Effector memory CD4-positive, alpha-beta T cell (primary cell): Measurements from ENCODE around the gene CRYL1.

Experiments used
- DNase-seq, 3 donors: peaks; one replicate each; pipeline ENCODE4 v3.0.0-alpha.2; 2020
- H3K27ac ChIP-seq: 2 replicates; pipeline ENCODE4 v1.7.0; 2013; ENCODE audit warnings: mild to moderate bottlenecking, low read length, moderate library complexity; ENCODE audit not compliant: insufficient read depth, poor library complexity, severe bottlenecking
- H3K27me3 ChIP-seq: replicated peaks from 2 replicates; pipeline ENCODE4 v1.7.0; 2013; ENCODE audit warnings: mild to moderate bottlenecking, low read length; ENCODE audit not compliant: insufficient read depth, control insufficient read depth, poor library complexity, severe bottlenecking
- H3K36me3 ChIP-seq: 2 replicates; pipeline ENCODE4 v1.7.0; 2013; ENCODE audit warnings: mild to moderate bottlenecking, low read length, moderate library complexity; ENCODE audit not compliant: control insufficient read depth, insufficient read depth
- H3K4me1 ChIP-seq: 2 replicates; pipeline ENCODE4 v1.7.0; 2013; ENCODE audit warnings: low read length, mild to moderate bottlenecking; ENCODE audit not compliant: control insufficient read depth, insufficient read depth, poor library complexity, severe bottlenecking
- H3K4me3 ChIP-seq: 2 replicates; pipeline ENCODE4 v1.7.0; 2013; ENCODE audit warnings: low read length, low read depth, mild to moderate bottlenecking; ENCODE audit not compliant: insufficient read depth, poor library complexity, severe bottlenecking
- H3K9me3 ChIP-seq: 2 replicates; pipeline ENCODE4 v1.7.0; 2013; ENCODE audit warnings: mild to moderate bottlenecking, low read length, moderate library complexity; ENCODE audit not compliant: control insufficient read depth

The CRYL1 gene

DNA sequence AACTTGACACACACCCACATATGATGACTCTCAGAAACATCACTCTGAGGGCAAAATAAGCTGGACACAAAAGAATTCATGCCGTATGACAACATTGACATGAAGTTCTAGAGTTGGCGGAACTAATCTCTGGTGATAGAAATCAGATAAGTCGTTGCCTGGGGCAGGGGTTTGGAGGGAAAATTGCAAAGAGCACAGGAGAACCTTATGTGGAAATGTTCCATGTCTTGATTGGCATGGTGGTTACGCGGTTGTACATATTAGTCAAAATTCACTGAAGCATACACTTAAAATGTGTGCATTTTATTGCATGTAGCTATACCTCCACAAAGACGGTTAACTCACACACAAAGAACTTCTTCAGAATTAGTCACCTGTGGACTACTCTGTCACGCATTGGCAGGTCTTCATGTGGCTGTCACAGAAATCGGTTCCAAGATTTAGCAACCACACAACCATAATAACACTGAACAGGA lies 155.7 kb downstream of the CRYL1 start:
- Histone ChIP-seq H3K27ac (no peak overlapping the region), H3K4me3 (no peak overlapping the region), H3K9me3 (no peaks in the 10 kb centered on the region), H3K36me3 (no peaks in the 10 kb centered on the region), H3K4me1 (no peaks in the 10 kb centered on the region), H3K27me3 (no peaks in the 10 kb centered on the region)
- DNase-seq, result no peak

- H3K4me1 ChIP-seq, result no peaks in the 10 kb centered on the region
- no peaks in the 10 kb centered on the region for H3K27me3 ChIP-seq
- H3K36me3 ChIP-seq, result no peaks in the 10 kb centered on the region
- no peak for DNase-seq
- no peaks in the 10 kb centered on the region for H3K9me3 ChIP-seq
- H3K4me3 ChIP-seq, result no peak overlapping the region
- H3K27ac ChIP-seq, result no peak overlapping the region
Observed at GRCh38 chr13:20366056-20366455, 159.6 kb downstream of the CRYL1 start.

- H3K9me3 ChIP-seq, result no peaks in the 10 kb centered on the region
- H3K27ac ChIP-seq, result no peak overlapping the region
- no peak for DNase-seq
- H3K27me3 ChIP-seq, result no peaks in the 10 kb centered on the region
- no peaks in the 10 kb centered on the region for H3K36me3 ChIP-seq
- no peak overlapping the region for H3K4me3 ChIP-seq
- H3K4me1 ChIP-seq, result no peaks in the 10 kb centered on the region
Observed at GRCh38 chr13:20363603-20364002, 162.1 kb downstream of the CRYL1 start.

DNA sequence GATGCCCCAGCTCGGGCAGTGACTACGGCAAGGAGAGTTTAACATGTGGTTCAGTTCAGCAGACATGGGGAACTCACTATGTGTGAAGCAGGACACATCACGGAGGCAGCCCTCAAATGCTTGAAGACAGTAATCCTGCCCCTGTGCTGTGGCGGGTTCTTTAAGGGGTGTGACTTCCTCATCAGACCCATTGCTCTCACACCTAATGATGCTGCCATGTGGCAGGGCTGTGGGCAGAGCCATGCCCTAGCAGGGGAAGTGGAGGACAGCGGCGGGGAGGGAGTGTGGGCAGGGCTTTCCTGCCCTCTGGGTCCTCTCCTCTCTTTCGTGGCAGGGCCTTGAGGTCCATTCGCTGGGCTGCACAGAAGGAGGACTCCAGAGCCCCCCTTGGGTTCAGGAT lies 162.5 kb downstream of the CRYL1 start:
- H3K36me3 ChIP-seq, result no peaks in the 10 kb centered on the region
- no peak for DNase-seq
- no peak overlapping the region for H3K27ac ChIP-seq
- H3K9me3 ChIP-seq, result no peaks in the 10 kb centered on the region
- no peak overlapping the region for H3K4me3 ChIP-seq
- H3K27me3 ChIP-seq, result no peaks in the 10 kb centered on the region
- H3K4me1 ChIP-seq, result no peaks in the 10 kb centered on the region

DNA sequence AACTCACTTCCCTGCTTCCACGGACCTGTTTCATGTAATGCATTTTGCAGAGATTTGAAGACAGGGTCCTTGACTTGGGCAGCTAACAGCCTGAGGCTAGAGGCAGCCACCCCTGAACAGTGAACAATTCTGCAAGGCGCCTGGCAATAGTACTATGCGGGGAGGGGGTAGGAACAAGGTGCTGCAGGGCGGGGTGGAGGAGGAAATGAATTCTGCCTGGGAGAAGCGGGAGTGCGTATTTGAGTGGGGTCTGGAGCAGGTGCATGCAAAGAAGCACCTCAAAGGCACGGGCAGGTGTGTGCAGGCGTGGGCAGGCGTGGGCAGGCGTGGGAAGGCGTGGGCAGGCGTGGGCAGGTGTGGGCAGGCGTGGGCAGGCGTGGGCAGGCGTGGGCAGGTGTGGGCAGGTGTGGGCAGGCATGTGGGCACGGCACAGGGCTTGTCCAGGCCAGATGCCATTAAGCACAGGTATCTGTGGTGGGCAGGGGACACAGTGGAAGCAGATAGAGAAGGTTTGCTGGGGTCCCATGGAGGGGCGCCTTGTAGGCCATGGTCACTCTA lies 163.1 kb downstream of the CRYL1 start:
- H3K4me3 ChIP-seq, result no peak overlapping the region
- H3K36me3 ChIP-seq, result no peaks in the 10 kb centered on the region
- H3K27me3 ChIP-seq, result no peaks in the 10 kb centered on the region
- H3K9me3 ChIP-seq, result no peaks in the 10 kb centered on the region
- H3K4me1 ChIP-seq, result no peaks in the 10 kb centered on the region
- no peak overlapping the region for H3K27ac ChIP-seq
- DNase-seq, result no peak

DNA sequence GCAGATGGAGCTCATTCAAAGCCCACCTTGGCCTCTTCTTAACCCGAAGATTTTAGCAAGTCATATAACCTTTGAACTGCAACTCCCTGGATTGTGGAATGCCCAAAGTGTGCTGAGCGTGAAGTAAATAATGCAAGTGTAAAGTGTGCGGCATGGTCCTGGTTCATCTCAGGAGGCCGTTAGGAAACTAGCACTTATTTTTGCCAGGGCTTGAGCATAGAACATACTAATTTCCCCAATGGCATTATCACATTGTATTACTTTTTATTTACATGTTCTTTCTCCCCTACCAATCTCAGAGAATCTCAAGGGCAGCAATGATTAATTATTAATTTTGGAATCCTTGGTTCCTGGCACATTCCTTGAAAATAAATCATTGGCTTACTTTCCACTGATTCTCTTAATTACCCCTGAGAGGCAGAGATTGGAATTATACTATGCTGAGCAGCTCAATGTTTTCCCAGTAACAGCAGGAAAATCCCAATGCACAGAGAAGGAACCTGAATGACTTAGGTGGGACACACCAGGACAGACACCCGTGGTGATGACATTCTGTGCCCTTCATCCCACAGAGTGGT lies 164.7 kb downstream of the CRYL1 start:
- H3K9me3 ChIP-seq, result no peaks in the 10 kb centered on the region
- no peaks in the 10 kb centered on the region for H3K4me1 ChIP-seq
- no peak overlapping the region for H3K4me3 ChIP-seq
- no peaks in the 10 kb centered on the region for H3K36me3 ChIP-seq
- H3K27me3 ChIP-seq, result no peaks in the 10 kb centered on the region
- no peak overlapping the region for H3K27ac ChIP-seq
- no peak for DNase-seq

DNA sequence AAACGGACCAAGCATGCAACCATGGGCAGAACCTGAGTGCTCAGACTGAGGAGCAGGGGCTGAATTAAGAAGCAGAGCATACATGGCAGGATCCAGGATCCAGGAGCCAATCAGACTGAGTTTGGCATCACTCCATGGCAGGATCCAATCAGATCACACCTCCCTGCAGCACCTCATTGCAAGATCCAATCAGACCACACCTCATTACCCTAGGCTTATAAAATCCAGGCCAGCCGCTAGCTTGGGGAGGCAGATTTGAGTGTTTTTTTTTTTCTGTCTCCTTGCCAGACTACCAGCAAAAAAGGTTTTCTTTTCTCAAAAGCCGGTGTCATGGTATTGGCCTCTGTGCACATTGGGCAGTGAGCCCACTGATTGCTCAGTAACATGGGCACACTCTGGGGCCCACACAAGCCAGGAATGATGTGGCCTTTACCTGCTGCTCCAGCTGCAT lies 165.6 kb downstream of the CRYL1 start:
- H3K27me3 ChIP-seq, result no peaks in the 10 kb centered on the region
- H3K9me3 ChIP-seq, result no peaks in the 10 kb centered on the region
- no peak for DNase-seq
- H3K4me1 ChIP-seq, result no peaks in the 10 kb centered on the region
- no peak overlapping the region for H3K4me3 ChIP-seq
- no peak overlapping the region for H3K27ac ChIP-seq
- no peaks in the 10 kb centered on the region for H3K36me3 ChIP-seq

DNA sequence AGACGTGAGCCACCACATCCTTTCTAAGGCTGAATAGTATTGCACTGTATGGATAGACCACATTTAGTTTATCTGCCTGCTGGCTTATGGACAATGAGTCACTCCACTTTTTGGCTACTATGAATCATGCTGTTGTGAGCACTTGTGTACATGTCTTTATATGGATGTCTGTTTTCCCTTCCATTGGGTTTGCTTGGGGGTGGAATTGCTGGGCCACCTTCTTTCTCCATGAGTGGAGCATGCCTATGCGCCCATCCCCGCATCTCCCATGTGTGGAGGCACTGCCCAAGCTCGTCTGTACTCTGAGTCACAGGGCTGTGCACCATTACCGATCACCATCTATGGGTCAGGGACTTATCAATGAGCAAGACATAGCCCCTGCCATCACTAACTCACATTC lies 166.3 kb downstream of the CRYL1 start:
- no peak overlapping the region for H3K4me3 ChIP-seq
- no peaks in the 10 kb centered on the region for H3K4me1 ChIP-seq
- H3K36me3 ChIP-seq, result no peaks in the 10 kb centered on the region
- no peaks in the 10 kb centered on the region for H3K27me3 ChIP-seq
- DNase-seq, result no peak
- H3K9me3 ChIP-seq, result no peaks in the 10 kb centered on the region
- no peak overlapping the region for H3K27ac ChIP-seq

GRCh38 chr13:20358022-20358421 lies 167.6 kb downstream of the CRYL1 start:
- DNase-seq, result no peak
- Histone ChIP-seq H3K36me3 (no peaks in the 10 kb centered on the region), H3K27ac (no peak overlapping the region), H3K9me3 (no peaks in the 10 kb centered on the region), H3K27me3 (no peaks in the 10 kb centered on the region), H3K4me3 (no peak overlapping the region), H3K4me1 (no peaks in the 10 kb centered on the region)

- Histone ChIP-seq H3K27me3 (no peaks in the 10 kb centered on the region), H3K4me3 (no peak overlapping the region), H3K4me1 (no peaks in the 10 kb centered on the region), H3K36me3 (no peaks in the 10 kb centered on the region), H3K9me3 (no peaks in the 10 kb centered on the region), H3K27ac (no peak overlapping the region)
- DNase-seq, result no peak
Observed at GRCh38 chr13:20356444-20356843, 169.2 kb downstream of the CRYL1 start.
